Vagina (tissue), 2 donors: ENCODE data around the gene ADISSP.

Experiments used
- CTCF ChIP-seq, 3 experiments: fragments of 450-650 bp in 2 of 3; fragments of 200-600 bp in 1 of 3; sonication (generic) in 1 of 3; IDR thresholded peaks; one replicate each; pipeline ENCODE4 v1.5.1; 2017 to 2019; ENCODE audit warnings: antibody characterized with exemption in 3 of 3, mild to moderate bottlenecking in 2 of 3, moderate library complexity in 2 of 3
- POLR2A ChIP-seq, 2 donors: fragments of 450-650 bp; IDR thresholded peaks; one replicate each; pipeline ENCODE4 v1.6.1; 2017; ENCODE audit warnings: antibody characterized with exemption in 2 of 2, mild to moderate bottlenecking in 2 of 2, moderate library complexity in 2 of 2
- POLR2AphosphoS5 ChIP-seq, 2 donors: sonication (generic); formaldehyde crosslinking; IDR thresholded peaks; one replicate each; pipeline ENCODE4 v1.9.0; 2017; ENCODE audit warnings: antibody characterized with exemption in 2 of 2, mild to moderate bottlenecking in 2 of 2, low read depth in 1 of 2; ENCODE audit not compliant: insufficient read depth in 1 of 2

- no peak for TF ChIP-seq CTCF (IDR thresholded peaks at IDR 0.05)
- no peak for TF ChIP-seq POLR2A (IDR thresholded peaks at IDR 0.05)
- no peak for TF ChIP-seq POLR2AphosphoS5 (IDR thresholded peaks at IDR 0.05; ENCODE audit: insufficient read depth in 1 of 2, low read depth in 1 of 2)
These were observed 39.2 kb downstream of the ADISSP start for GRCh38 chr20:3728354-3728753.
